ENCODE measurements around the gene LYST.
"Not testable (repeated sequence)": the region's sequence is repeated elsewhere in the genome, so short reads cannot be mapped to it uniquely, and the experiment has no call there.

Gene LYST

DNA sequence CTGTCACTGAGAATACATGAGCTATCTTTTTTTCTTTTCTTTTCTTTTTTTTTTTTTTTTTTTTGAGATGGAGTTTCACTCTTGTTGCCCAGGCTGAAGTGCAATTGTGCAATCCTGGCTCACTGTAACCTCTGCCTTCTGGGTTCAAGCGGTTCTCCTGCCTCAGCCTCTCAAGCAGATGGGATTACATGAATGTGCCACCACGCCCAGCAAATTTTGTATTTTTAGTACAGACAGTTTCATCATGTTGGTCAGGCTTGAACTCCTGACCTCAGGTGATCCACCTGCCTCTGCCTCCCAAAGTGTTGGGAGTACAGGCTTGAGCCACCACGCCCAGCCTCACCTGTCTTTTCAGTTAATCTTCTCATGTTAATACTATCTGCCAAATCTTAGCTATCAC is 112.5 kb downstream of the LYST start:
- DNase-seq, result not testable (repeated sequence)

DNA sequence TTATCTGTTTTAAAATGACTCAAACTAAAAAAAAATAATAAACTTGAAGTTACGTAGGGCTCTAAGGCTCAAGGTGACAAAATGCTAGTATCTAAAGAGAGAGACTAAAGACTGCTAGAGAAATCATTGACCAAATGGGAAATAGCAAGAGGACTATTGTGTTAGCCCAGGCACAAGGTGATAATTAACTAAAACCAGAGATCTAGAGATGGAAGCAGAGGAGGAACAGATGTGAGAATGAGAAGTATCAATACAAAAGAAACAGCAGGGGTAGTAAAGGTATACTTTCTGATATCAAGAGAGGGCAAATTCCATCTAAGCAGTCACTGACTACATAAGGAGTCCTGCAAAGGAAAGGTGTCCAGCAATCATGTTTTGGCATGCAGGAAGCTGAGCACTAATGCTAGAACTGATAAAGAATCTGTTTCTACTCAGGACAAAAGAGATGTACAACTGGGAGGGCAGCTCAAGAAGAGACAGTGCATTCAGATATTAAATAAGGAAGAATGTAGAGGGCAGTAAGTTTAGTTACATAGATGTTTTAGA is 116.9 kb downstream of the LYST start:
- no peak for DNase-seq

DNA sequence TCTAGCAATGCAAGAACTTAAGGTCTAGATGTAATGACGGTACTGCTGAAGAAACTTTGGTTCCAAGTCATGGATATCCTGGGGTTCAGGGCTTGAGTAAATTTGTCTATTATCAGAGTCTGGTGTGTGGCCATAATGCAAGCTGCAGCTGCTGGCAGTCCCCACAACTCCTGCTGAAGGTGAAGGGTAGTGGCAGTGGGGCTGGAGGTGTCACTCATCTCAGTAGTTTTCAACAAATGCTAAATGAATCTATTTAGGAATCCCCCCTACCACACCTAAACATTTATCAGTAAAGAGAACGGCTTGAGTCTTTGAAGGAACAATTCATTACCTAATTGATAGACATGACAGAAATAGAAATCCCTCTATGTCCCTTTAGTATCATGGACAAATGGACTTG is 118.0 kb downstream of the LYST start:
- DNase-seq, result no peak

DNA sequence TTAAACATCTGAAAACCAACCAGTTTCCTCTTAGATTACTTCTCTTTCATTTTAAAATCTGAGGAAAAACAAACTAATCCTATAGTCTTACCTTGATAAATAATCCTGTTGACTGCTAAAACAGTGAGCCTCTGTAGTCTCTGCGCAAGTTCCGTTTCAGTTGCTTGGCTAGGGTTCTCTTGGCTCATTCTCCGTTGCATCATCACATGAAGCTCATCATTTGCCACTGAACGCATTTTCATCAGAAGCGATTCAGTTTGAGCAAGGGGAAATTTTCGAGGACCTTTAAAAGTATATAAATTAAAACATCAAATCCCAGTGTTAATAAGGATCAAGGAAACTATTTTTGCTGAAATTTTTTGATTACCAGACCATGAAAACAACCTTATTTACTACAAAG is 120.5 kb downstream of the LYST start:
- no peak for DNase-seq

DNA sequence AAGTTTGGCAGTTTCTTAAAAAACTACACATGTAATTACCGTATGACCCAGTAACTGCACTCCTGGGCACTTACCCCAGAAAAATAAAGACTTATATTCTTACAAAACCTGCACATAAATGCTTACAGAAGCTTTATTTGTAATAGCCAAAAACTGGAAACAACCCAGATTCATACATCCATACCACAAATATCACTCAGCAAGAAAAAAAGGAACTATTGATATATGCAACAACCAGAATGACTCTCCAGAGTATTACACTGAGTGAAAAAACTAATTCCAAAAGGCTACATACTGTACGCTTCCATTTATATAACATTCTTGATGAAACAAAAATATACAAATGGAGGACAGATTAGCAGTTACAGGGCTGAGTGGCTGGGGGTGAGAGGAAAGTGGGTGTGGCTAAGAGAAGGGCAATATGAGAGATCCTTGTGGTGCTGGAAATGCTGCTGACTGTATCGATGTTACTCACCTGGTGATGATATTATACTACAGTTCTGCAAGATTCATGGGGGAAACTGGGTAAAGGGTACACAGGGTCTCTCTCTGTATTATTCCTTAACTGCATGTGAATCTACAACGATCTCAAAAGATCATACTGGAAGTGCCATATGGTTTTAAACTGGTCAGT is 121.1 kb downstream of the LYST start:
- no peak for DNase-seq

DNA sequence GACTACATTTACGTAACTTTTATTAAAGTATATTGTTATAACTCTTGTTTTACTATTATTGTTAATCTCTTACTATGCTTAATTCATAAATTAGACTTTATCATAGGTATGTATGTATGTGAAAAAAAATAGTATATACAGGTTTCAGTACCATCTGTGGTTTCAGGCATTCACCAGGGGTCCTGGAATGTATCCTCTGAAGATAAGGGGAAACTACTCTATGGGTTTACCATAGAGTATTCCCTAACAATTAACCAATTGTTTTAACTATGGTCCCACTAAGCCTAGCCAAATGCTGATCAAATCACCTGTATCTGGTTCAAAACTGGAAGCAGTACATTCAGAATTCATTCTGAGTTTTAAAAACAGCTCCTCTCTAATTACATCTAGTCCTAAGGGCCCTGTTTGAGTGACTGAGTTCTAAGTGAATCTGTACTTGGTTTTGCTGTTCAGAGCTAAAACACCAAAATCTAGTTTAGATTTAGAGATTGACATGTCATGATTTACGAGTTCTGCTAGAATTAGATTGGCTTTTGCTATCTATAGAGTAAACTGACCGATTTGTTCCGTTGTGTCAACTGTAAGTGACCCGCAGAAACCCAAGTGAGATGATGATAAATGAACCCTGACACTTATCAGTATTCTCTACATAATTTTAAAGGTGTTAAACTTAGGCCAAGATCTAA is 123.6 kb downstream of the LYST start:
- no peak for DNase-seq

DNA sequence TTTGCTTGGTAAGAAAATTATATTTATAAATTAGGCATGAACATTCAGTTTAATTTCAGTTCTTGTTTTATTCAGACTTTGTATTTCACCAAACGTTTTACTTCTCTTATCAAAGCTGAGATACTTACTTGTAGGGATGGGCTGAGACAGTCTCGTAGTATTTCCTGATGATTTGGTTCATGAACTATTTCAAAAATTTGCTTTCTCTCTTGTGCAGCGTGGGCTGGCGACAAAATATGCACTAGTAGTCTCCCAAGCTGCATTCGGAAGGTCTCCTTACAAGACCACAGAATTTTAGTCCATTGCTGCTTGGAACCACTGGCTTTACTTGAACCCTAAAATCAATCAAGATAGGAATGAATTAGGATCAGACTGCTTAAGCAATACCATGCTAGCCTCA is 125.4 kb downstream of the LYST start:
- DNase-seq, result no peak

DNA sequence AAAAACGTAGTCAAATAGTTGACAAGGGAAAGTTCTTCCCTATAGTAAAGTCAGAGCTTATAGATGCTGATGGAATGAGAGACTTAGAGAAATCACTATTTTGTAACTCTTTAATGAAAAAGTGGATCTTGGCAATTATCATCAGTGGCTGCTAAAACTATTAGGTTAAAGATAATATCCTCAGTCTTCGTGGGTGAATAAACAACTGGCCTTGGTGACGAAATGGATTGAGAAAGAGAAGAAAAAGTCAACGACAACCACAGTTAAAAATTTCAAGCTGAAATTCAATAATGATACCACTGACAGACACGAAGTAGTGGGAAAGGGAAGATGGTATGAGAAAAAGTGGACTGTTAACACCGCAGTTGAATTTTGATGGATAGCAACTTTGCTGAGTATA is 127.1 kb downstream of the LYST start:
- DNase-seq, result no peak

DNA sequence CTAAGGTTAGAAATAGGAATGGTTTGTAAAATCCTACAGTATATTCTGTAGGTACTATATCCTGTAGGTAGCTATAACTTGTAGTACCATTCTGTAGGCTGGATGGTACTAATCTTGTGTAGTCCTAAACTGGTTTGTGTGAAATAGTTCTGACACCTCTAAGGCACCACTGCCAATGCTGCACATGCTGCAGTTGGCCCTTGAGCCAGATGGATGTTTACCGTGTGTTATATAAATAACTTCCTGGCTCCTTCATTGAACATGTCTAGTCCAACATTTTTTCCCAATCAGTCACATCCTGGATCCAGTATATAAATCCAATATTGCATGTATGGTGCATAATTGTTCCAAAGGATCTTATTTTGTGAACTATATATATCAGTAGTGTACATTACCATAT is 127.6 kb downstream of the LYST start:
- DNase-seq, result peak; percentile 10

DNA sequence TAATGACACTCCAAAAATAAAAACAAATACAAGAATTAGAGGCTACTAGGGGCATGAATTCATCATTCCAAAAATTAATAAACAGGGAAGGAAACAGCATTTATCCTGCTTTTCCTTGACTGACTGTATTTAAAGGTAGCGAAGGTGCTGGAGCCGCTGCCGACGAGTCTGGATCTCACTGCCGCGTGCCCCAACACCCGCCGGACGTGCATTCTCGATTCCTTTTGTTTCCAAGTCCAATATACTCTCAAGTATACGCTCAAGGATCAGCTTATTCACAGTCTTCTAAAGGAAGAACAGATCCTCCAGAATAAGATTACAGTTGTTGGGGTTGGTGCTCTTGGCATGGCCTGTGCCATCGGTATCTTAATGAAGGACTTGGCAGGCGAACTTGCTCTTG is 129.0 kb downstream of the LYST start:
- no peak for DNase-seq

DNA sequence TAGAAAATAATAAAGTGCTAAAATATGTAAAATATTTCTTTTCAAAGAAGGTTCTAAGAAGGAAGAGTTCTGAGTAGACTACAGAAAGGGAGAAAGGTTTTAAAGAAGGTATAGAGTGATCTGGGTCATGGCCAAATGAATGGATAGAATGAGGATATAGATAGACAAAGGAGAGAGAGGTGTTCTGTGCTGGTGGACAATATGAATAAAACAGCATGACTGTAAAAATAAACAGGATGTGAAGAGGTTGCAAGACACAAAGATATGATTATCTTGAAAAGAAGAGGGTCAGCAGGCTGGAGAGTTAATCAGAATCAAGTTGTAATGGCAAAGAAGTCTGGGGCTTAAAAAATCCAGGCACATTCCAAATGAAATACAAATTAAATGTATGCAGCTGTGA is 130.4 kb downstream of the LYST start:
- DNase-seq, result no peak

DNA sequence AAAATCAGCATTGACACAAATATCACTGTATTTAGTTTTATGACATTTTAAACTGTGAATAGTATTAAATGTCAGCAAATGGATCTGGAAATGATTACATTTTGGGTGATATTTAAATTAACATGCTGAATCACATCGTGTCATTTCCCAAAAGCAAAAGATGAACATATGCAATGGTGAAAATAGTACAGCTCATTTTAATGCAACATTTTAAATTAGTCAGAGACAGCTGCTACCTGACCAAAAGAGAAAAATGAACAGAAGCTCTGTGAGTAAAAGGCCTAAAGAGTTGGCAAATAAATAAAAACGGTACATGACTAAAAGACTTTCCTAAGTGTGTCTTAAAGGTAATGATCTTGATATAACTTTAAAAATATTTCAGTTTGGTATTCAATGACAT is 131.1 kb downstream of the LYST start:
- no peak for DNase-seq

DNA sequence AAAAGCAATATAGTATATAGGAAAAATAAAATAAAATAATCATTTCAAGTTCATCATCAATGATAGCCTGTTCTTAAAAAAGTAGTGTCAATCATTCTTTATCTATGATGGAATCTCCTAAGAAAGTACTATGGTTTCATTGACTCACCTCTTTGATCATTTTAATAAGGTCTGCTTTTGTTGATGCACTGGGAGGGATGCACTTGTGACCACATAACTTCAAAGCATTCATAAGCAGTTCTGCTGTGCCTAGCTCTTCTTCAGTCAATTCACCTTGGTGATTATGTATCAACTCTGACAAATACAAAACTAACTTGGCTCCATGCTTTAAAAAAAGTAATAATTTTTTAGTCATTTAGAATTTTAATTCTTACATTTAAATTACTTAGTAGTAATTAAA is 132.4 kb downstream of the LYST start:
- no peak for DNase-seq

DNA sequence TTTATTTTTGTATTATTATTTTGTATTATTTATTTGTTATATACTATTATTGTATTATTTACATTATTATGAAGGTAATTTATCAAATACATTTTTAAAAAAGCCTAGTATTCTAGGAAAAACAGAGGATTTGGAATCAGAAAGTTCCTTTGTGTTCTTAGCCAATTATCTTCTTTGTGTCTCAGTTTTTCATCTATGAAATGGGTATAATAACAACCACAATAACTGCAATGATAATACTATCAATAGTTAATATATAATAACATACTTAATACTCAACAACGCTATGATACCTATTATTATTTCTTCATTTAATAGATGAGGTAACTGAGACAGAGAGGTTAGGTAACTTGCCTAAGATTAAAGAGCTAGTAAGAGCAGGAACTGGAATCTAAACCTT is 136.7 kb downstream of the LYST start:
- no peak for DNase-seq

DNA sequence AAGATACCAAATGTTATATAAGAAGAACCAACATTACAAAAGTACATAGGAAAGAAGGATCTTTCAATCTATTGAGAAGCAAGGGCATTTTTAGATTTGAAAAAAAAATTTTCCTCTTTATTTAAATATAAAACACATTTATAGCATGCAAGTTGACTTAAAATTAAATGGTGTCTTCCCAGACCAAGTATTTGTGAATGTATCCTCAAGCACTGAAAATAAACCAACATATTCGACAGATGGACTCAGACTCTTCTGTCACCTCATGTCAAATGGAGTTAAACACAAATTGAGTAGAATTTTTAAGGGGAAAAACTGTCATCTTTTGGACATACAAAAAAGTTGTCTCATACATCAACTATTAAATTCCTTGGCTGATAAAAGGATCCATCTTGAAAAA is 140.1 kb downstream of the LYST start:
- no peak for DNase-seq

DNA sequence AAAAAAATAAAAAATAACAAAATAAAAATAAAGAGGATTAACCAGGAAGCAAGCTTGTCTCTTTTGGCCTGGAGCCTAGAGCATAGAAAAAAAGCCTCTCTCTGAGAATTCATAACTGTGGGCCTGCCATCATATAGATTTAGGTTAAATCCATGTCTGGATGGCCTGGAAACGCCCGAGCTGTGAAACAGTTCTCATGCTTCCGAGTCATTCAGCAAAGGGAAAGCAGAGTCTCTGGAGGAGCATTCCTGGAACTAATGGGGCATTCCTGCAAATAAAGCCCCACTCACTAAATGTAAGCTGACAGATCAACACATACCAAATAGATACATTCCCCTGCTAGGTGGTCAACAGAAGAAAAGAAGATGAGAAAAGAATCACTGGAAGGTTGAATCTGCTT is 141.3 kb downstream of the LYST start:
- DNase-seq, result no peak

DNA sequence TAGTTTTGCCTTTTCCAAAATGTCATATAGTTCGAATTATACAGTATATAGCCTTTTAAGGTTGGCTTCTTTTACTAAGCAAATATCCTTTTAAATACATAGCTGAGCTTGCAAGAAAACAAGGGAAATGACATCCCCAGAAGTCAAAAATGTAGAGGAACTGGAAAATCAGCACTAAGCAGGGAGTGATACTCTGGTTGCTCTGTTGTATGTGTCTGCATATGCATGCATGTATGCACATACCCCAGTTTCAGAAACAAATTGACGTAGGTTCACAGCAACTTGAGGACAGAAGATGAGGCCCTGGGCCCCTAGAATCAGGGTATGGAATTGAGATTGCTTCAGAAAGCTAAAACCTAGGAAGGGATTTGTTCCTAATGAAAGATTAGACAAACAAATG is 142.0 kb downstream of the LYST start:
- DNase-seq, result no peak

DNA sequence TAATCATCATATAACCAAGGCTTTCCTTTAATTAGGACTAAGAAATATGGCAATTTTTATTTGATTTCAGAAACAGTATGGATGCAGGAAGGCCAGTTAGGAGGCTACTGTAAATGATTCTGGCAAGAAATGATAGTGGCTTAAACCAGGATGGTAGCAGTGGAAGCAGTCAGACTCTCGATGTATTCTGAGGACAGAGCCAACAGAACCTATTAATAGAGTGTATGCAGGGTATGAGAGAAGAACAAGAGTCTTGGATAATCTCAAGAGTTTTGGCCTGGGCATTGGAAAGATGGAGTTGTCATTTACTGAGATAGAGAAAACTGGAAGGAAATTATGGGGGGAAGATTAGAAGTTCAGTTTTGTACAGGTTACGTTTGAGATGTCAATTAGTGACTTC is 143.8 kb downstream of the LYST start:
- no peak for DNase-seq

DNA sequence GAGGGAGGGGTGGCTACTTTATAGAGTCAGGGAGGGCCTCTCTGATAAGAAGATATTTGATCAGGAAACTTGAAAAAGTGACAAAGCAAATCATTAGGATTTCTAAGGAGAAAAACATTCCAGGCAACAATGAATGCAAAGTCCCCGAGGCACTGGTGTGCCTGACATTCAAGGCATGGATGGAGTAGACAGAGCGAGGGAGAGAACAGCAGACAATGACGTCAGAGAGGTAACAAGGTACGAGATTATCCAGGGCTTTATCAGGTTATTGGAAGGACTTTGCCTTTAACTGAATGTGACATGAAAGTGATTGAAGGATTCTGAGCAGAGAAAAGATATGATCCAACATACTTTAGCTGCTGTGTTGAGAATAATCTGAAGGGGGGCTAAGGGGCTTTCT is 144.7 kb downstream of the LYST start:
- DNase-seq, result no peak

DNA sequence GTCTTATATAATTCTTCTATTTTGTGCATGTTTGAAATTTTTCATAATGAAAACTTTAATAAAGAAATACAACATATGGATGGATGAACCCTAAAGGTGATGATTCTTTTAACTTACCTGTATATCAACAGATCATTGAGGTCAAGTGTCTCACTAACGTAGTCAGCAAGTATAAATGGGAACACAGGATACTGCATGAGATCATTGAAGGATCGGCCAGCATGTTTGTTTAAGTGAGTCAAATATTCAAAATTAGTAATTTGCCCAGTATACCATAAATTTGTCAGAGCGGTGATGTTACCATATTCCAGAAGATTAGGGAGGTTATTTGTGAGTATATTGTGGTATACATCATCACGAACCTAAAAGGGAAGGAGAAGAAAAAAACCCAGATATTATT is 146.2 kb downstream of the LYST start:
- no peak for DNase-seq

DNA sequence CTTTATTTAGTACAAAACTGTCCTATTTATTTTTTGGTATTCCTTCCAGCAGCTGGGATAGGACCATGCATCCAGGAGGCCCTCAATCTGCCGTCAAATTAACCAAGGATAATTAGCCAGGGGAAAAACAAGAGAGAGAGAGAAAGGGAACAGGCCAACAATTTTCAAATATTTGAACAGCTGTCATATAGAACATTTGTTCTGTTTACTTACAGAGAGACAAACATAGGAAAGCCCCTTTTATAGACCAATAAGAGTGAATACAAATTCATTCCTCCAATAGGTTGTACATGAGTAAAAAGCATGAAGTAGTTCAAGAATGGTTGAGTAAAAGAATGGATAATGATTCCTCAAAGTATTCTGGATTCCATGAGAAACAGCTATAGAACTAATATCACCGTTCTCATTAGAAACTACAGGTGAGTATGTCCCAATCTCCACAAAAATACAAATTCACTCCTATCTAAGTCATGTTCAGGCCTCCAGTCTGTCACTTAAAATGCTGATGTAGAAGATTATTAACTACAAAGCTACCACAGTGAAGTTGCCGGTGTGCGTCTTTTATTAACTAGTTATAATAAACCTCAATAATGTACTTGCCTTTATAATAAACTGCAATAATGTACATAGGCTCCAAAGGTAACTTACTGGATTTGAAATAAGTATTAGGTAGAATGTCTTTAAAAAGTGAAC is 152.4 kb downstream of the LYST start:
- peak; percentile 84 for DNase-seq

DNA sequence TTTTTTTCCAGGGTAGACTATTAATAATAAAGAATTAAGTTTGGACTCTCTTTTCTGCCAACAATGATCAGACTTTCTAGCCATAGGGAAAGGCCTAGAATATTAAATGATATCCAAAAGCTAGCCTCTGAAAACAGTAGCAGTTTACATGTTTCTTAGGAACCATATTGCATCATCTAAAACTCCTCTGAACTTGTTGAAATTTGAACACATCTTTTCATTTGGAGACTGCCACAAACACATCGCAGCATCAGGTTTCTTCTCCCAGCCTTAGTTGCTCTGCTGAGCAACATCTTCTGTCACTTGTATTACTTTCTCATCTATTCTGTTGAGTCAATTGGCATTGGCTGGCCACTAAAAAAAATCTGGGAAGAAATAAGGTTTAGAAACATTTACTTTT is 153.9 kb downstream of the LYST start:
- DNase-seq, result no peak

DNA sequence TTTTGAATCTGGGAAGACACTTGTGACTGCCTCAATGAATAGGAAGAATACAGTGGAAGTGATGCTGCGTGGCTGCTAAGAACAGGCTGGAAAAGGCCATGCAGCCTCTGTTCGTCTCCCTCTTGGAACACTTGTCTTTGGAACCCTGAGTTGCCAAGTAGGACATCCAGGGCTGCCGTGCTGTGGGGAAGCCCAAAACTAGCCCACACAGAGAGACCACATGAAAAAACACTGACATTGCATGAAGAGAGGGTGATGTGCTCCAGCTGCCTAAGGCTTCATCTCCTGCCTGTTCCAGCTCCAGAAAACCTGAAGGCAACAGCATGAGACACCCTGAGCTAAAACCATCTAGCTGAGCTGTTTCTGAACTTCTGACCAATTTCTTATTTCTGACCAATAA is 156.0 kb downstream of the LYST start:
- DNase-seq, result no peak

DNA sequence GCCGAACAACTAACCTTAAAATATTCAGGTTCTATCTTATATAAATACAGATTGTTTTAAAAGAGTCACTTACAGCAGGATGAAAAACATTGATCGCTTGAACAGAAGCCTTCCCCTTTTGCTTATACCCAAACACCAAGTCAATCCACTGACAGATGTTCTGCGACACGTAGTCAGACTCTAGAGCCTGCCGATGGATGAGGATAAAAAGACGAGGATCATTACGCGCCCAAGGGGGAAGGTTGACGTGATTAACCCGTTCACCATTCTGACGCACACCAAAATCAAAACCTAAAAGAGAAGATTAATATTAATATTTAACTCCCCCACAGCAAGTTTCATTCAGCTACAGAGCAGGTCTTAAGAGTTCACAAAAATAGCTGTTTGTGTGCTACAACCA is 157.7 kb downstream of the LYST start:
- DNase-seq, result no peak

Measured in NCI-H774 (cell line).